H1 (cell line): Measurements from ENCODE around the gene PNPLA1. TPM values are rescaled to one million over a fixed set of nuclear protein-coding genes. Genes with fewer than 3 reads are reported as not detected.

ENCODE experiments used
- CTCF ChIA-PET: fragments of 300-600 bp; sonication (Branson Sonifier 250); formaldehyde crosslinking; loops from one replicate; lab custom pipeline; 2021; ENCODE audit not compliant: partially characterized antibody; lab: Charles Lee
- POLR2A ChIA-PET: fragments of 300-600 bp; sonication (Branson Sonifier 250); formaldehyde crosslinking; loops from one replicate; lab custom pipeline; 2021; ENCODE audit warnings: inconsistent platforms; ENCODE audit not compliant: partially characterized antibody; lab: Charles Lee
- DNase-seq, 2 experiments: peaks; one replicate each; pipeline versions ENCODE4 v3.0.0 to v3.0.0-alpha.2; 2010 to 2022; ENCODE audit warnings: low spot score in 2 of 2, low read depth in 1 of 2, mixed read lengths in 1 of 2
- FAIRE-seq: peaks from 2 replicates; lab custom pipeline; 2011; peaks lifted over from hg19 to GRCh38; lab: Jason Lieb, UNC
- H2AFZ ChIP-seq: 2 replicates; pipeline ENCODE4 v1.8.1; 2012; ENCODE audit warnings: low read length, inconsistent platforms
- H2AK5ac ChIP-seq: 2 replicates; pipeline ENCODE4 v1.6.1; 2013; ENCODE audit warnings: low read depth, low read length
- H2BK120ac ChIP-seq: replicated peaks from 2 replicates; pipeline ENCODE3; 2013; ENCODE audit warnings: low read depth, low read length, inconsistent platforms
- H2BK12ac ChIP-seq: 2 replicates; pipeline ENCODE4 v1.6.1; 2013; ENCODE audit warnings: low read depth, low read length
- H2BK15ac ChIP-seq: 2 replicates; pipeline ENCODE4 v1.6.1; 2013; ENCODE audit warnings: low read length
- H2BK20ac ChIP-seq: 2 replicates; pipeline ENCODE4 v1.6.1; 2013; ENCODE audit warnings: low read length
- H2BK5ac ChIP-seq: 2 replicates; pipeline ENCODE4 v1.6.1; 2013; ENCODE audit warnings: low read depth, low read length
- H3K14ac ChIP-seq: 2 replicates; pipeline ENCODE4 v1.6.1; 2013; ENCODE audit warnings: inconsistent platforms; ENCODE audit not compliant: insufficient read length
- H3K18ac ChIP-seq: 2 replicates; pipeline ENCODE4 v1.6.1; 2013; ENCODE audit warnings: low read length; ENCODE audit errors: extremely low read depth
- H3K23ac ChIP-seq: 2 replicates; pipeline ENCODE4 v1.6.1; 2013; ENCODE audit warnings: inconsistent platforms; ENCODE audit not compliant: insufficient read length
- H3K23me2 ChIP-seq: 2 replicates; pipeline ENCODE4 v1.6.1; 2013; ENCODE audit warnings: low read depth, low read length
- H3K27ac ChIP-seq: 2 replicates; pipeline ENCODE4 v1.6.1; 2011; ENCODE audit warnings: low read depth, low read length, inconsistent platforms
- H3K27me3 ChIP-seq, 4 experiments: replicated peaks in 1 of 4; 1 replicate in 1 of 4; 2 replicates in 3 of 4; pipeline versions ENCODE4 v1.6.1 to v1.8.1; 2011 to 2013; ENCODE audit warnings: low read length in 3 of 4, mild to moderate bottlenecking in 3 of 4, inconsistent platforms in 2 of 4, mixed read lengths in 2 of 4, moderate library complexity in 1 of 4; ENCODE audit not compliant: control insufficient read depth in 3 of 4, insufficient read depth in 3 of 4; ENCODE audit errors: extremely low read depth in 1 of 4
- H3K36me3 ChIP-seq, 4 experiments: 2 replicates each; pipeline versions ENCODE4 v1.6.1 to v1.8.1; 2011 to 2013; ENCODE audit warnings: mild to moderate bottlenecking in 4 of 4, low read length in 3 of 4, moderate library complexity in 2 of 4, control low read depth in 1 of 4, inconsistent platforms in 1 of 4; ENCODE audit not compliant: insufficient read depth in 4 of 4, control insufficient read depth in 2 of 4
- H3K4ac ChIP-seq: replicated peaks from 2 replicates; pipeline ENCODE3; 2013; ENCODE audit warnings: low read length, low read depth, mixed read lengths, inconsistent platforms; ENCODE audit not compliant: insufficient read length
- H3K4me1 ChIP-seq, 4 experiments: replicated peaks in 1 of 4; 1 replicate in 1 of 4; 2 replicates in 3 of 4; pipeline versions ENCODE4 v1.6.1 to v1.8.1; 2011 to 2013; ENCODE audit warnings: low read length in 3 of 4, inconsistent platforms in 2 of 4, mixed read lengths in 1 of 4; ENCODE audit not compliant: insufficient read depth in 4 of 4, control insufficient read depth in 3 of 4
- H3K4me2 ChIP-seq, 2 experiments: 2 replicates each; pipeline versions ENCODE4 v1.6.1 to v1.8.1; 2011 to 2013; ENCODE audit warnings: low read depth in 2 of 2, low read length in 2 of 2, control low read depth in 1 of 2, inconsistent platforms in 1 of 2, mild to moderate bottlenecking in 1 of 2; ENCODE audit not compliant: insufficient read depth in 1 of 2
- H3K4me3 ChIP-seq, 4 experiments: fragments of 200-600, 300-600 bp in 1 of 4; sonication (generic), shearing (Covaris generic), sonication (Bioruptor Twin) in 1 of 4; 2 replicates each; pipeline versions ENCODE4 v1.5.1 to v1.8.1; 2011 to 2016; ENCODE audit warnings: low read length in 4 of 4, low read depth in 3 of 4, control low read depth in 2 of 4, inconsistent platforms in 2 of 4, mild to moderate bottlenecking in 2 of 4, mixed read lengths in 1 of 4, moderate library complexity in 1 of 4; ENCODE audit not compliant: insufficient read depth in 2 of 4; ENCODE audit errors: extremely low read depth in 1 of 4
- H3K56ac ChIP-seq: replicated peaks from 2 replicates; pipeline ENCODE3; 2013; ENCODE audit warnings: low read depth, mild to moderate bottlenecking, mixed read lengths, low read length, inconsistent platforms; ENCODE audit not compliant: insufficient read length
- H3K79me1 ChIP-seq: 2 replicates; pipeline ENCODE4 v1.6.1; 2013; ENCODE audit warnings: low read depth, low read length, control low read depth
- H3K79me2 ChIP-seq, 2 experiments: 2 replicates each; pipeline versions ENCODE4 v1.6.1 to v1.8.1; 2012 to 2013; ENCODE audit warnings: low read length in 2 of 2, mild to moderate bottlenecking in 2 of 2, inconsistent platforms in 1 of 2; ENCODE audit not compliant: insufficient read depth in 2 of 2, control insufficient read depth in 1 of 2
- H3K9ac ChIP-seq, 4 experiments: replicated peaks in 1 of 4; 1 replicate in 1 of 4; 2 replicates in 3 of 4; pipeline versions ENCODE4 v1.6.1 to v1.8.1; 2011 to 2013; ENCODE audit warnings: low read depth in 3 of 4, low read length in 3 of 4, control low read depth in 2 of 4, mild to moderate bottlenecking in 2 of 4, moderate library complexity in 2 of 4, inconsistent platforms in 1 of 4; ENCODE audit errors: extremely low read depth in 1 of 4
- H3K9me3 ChIP-seq, 2 experiments: 2 replicates each; pipeline versions ENCODE4 v1.6.1 to v1.8.1; 2012 to 2013; ENCODE audit warnings: mild to moderate bottlenecking in 2 of 2, moderate library complexity in 2 of 2, control low read depth in 1 of 2, inconsistent platforms in 1 of 2, low read depth in 1 of 2, low read length in 1 of 2, mixed read lengths in 1 of 2; ENCODE audit not compliant: insufficient read depth in 2 of 2
- H4K20me1 ChIP-seq, 2 experiments: replicated peaks in 1 of 2; 2 replicates each; pipeline versions ENCODE3 to v1.8.1; 2011 to 2013; ENCODE audit warnings: inconsistent platforms in 2 of 2, low read length in 2 of 2, mild to moderate bottlenecking in 1 of 2; ENCODE audit not compliant: insufficient read depth in 2 of 2, control insufficient read depth in 1 of 2
- H4K5ac ChIP-seq: 2 replicates; pipeline ENCODE4 v1.6.1; 2013; ENCODE audit warnings: low read length, low read depth, mixed read lengths, inconsistent platforms; ENCODE audit not compliant: insufficient read length
- H4K8ac ChIP-seq: 2 replicates; pipeline ENCODE4 v1.8.0; 2013; ENCODE audit warnings: mild to moderate bottlenecking, moderate library complexity, low read length, inconsistent platforms; ENCODE audit not compliant: insufficient read depth; ENCODE audit errors: extremely low read depth
- H4K91ac ChIP-seq: replicated peaks from 2 replicates; pipeline ENCODE3; 2013; ENCODE audit warnings: low read length, mixed read lengths, inconsistent platforms; ENCODE audit not compliant: insufficient read length
- BRCA1 ChIP-seq: IDR thresholded peaks from 2 replicates; pipeline ENCODE4 v1.6.1; 2012; ENCODE audit warnings: low read depth, low read length, improper control_type of control experiment
- CBX5 ChIP-seq: fragments of 300-800, 300-1000 bp; sonication (generic); IDR thresholded peaks from 2 replicates; pipeline ENCODE4 v1.7.1; 2016; ENCODE audit warnings: antibody characterized with exemption, low read length, low read depth
- CEBPB ChIP-seq: IDR thresholded peaks from 2 replicates; pipeline ENCODE4 v1.6.1; 2012; ENCODE audit warnings: low read depth, low read length
- CREB1 ChIP-seq: IDR thresholded peaks from 2 replicates; pipeline ENCODE4 v1.6.1; 2012; ENCODE audit warnings: inconsistent platforms
- EP300 ChIP-seq, 2 experiments: IDR thresholded peaks; 1 replicate in 1 of 2; 2 replicates in 1 of 2; pipeline ENCODE4 v1.6.1; 2011 to 2012; ENCODE audit warnings: low read depth in 2 of 2, low read length in 2 of 2, mild to moderate bottlenecking in 2 of 2, borderline replicate concordance in 1 of 2, inconsistent platforms in 1 of 2, moderate library complexity in 1 of 2
- HDAC6 ChIP-seq: IDR thresholded peaks from one replicate; pipeline ENCODE4 v1.7.1; 2012; ENCODE audit warnings: low read depth, mild to moderate bottlenecking, inconsistent platforms, low read length, moderate library complexity
- JUN ChIP-seq: IDR thresholded peaks from 2 replicates; pipeline ENCODE4 v1.6.1; 2011; ENCODE audit warnings: low read depth, mild to moderate bottlenecking, improper control_type of control experiment, low read length
- JUND ChIP-seq: IDR thresholded peaks from 2 replicates; pipeline ENCODE4 v1.6.1; 2011; ENCODE audit warnings: mild to moderate bottlenecking, improper control_type of control experiment, low read length
- KDM4A ChIP-seq: IDR thresholded peaks from one replicate; pipeline ENCODE4 v1.7.1; 2012; ENCODE audit warnings: low read depth, mild to moderate bottlenecking, moderate library complexity, low read length, inconsistent platforms; ENCODE audit not compliant: severe bottlenecking
- POLR2AphosphoS5 ChIP-seq: IDR thresholded peaks from 2 replicates; pipeline ENCODE4 v1.6.1; 2011; ENCODE audit warnings: low read depth, low read length
- SUZ12 ChIP-seq: fragments of 200-600 bp; sonication (generic); IDR thresholded peaks from 2 replicates; pipeline ENCODE4 v1.6.1; 2012; ENCODE audit warnings: mild to moderate bottlenecking, inconsistent platforms, low read length, moderate library complexity, mixed read lengths
- TAF7 ChIP-seq: optimal IDR thresholded peaks from 2 replicates; pipeline ENCODE3; 2011; ENCODE audit warnings: low read depth, mild to moderate bottlenecking, inconsistent platforms, low read length, moderate library complexity, borderline replicate concordance
- WGBS, 2 experiments: shearing (Covaris generic) in 1 of 2; methylation state at CpG; one replicate each; pipeline versions ENCODE4 v1.1.6 to v1.1.7; 2013 to 2015; ENCODE audit warnings: low lambda C conversion rate in 2 of 2, mixed read lengths in 2 of 2, inconsistent platforms in 1 of 2, low coverage in 1 of 2, missing lambda C conversion rate in 1 of 2; ENCODE audit not compliant: insufficient replicate concordance in 2 of 2, insufficient coverage in 1 of 2, insufficient read length in 1 of 2; ENCODE audit errors: extremely low coverage in 1 of 2, missing lambda C conversion rate in 1 of 2; 5-methylcytosine and 5-hydroxymethylcytosine counted together
- polyA plus RNA-seq, 7 experiments: library from polyadenylated mRNA; depleted of rRNA in 3 of 7; stranded (reverse) in 5 of 7; unstranded in 2 of 7; fragments of >200 nt in 5 of 7; fragments of 200-250 nt in 2 of 7; gene quantifications; 1 replicate in 5 of 7; 2 replicates in 1 of 7; 4 replicates in 1 of 7; pipeline versions ENCODE4 v1.2.1 to v1.2.3, GENCODE V29; 2011 to 2013; ENCODE audit warnings: missing spikeins in 2 of 7, mixed read lengths in 2 of 7
- total RNA-seq: library from RNA; stranded (reverse); fragmentation: NEBNext Ultra II Directional; extraction: Animal tissue kit (Norgen Biotek cat#: 25700); gene quantifications from 2 replicates; pipeline ENCODE4 v1.2.1, GENCODE V29; 2021
- TF ChIP-seq, protein P1 (sequence below): IDR thresholded peaks from 2 replicates; pipeline ENCODE4 v1.6.1; 2012; ENCODE audit warnings: low read length, inconsistent platforms

The PNPLA1 gene
- total and polyA plus RNA-seq, 2 of the 8 experiments (the other 6 are each of a cell fraction or from before 2014, with no cell fraction given), result not detected

DNA sequence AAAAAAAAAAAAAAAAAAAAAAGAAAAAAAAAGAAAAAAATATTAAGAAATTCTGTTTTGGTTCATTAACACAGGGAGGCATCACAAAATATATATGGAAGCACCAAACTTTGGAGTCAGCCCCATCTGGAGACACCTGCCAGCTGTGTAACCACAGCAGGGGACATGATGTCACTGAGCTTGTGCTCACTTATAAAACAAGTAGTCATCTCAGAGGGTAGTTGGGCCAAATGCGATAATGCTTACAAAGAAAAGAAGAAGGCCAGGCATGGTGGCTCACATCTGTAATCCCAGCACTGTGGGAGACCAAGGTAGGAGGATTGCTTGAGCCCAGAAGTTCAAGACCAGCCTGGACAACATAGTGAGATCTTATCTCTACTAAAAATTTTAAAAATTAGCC, 68.0 kb downstream of the PNPLA1 start:
- Histone ChIP-seq H2BK120ac (no peak overlapping the region), H3K56ac (no peak overlapping the region), H3K27ac (no peak overlapping the region), H3K36me3 (no peaks in the 10 kb centered on the region), H3K18ac (no peak overlapping the region), H2BK5ac (no peak overlapping the region), H3K23ac (no peak overlapping the region), H3K4me2 (no peak overlapping the region), H2AK5ac (no peak overlapping the region), H3K79me1 (no peaks in the 10 kb centered on the region), H2BK20ac (no peak overlapping the region), H3K27me3 (peaks cover 0 to 9% (median 4%) of the 10 kb centered on the region in 4 experiments; a peak in 3 of 7 replicates), H3K4me1 (peaks cover 0 to 5% (median 2%) of the 10 kb centered on the region in 4 experiments; a peak in 4 of 7 replicates), H3K4me3 (no peak overlapping the region), H3K79me2 (no peaks in the 10 kb centered on the region), H4K20me1 (no peaks in the 10 kb centered on the region), H4K5ac (no peak overlapping the region), H3K9ac (no peak overlapping the region), H2BK12ac (no peak overlapping the region), H2AFZ (no peak overlapping the region), H3K9me3 (no peaks in the 10 kb centered on the region), H3K23me2 (peaks cover 3% of the 10 kb centered on the region; the same call in 1 of the 2 replicates), H2BK15ac (no peak overlapping the region), H4K91ac (no peak overlapping the region), H3K14ac (no peak overlapping the region), H4K8ac (no peak overlapping the region), H3K4ac (no peak overlapping the region)
- TF ChIP-seq EP300 (IDR thresholded peaks at IDR 0.05; ENCODE audit: borderline replicate concordance in 1 of 2, low read depth in 2 of 2, low read length in 2 of 2) (no peak), JUND (no peak), BRCA1 (no peak), HDAC6 (no peak), JUN (no peak), POLR2AphosphoS5 (no peak), CBX5 (no peak), SUZ12 (no peak), KDM4A (no peak), TAF7 (no peak), CEBPB (no peak), CREB1 (no peak)
- TF ChIP-seq, protein P1, sequence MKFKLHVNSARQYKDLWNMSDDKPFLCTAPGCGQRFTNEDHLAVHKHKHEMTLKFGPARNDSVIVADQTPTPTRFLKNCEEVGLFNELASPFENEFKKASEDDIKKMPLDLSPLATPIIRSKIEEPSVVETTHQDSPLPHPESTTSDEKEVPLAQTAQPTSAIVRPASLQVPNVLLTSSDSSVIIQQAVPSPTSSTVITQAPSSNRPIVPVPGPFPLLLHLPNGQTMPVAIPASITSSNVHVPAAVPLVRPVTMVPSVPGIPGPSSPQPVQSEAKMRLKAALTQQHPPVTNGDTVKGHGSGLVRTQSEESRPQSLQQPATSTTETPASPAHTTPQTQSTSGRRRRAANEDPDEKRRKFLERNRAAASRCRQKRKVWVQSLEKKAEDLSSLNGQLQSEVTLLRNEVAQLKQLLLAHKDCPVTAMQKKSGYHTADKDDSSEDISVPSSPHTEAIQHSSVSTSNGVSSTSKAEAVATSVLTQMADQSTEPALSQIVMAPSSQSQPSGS, result no peak
- CTCF ChIA-PET, result interaction anchor here (1.0 to 1.3 kb wide), 2 partner anchors 36 to 47 kb away, joined by 3 to 4 read pairs; no protein-coding TSS in a partner anchor
- WGBS, 2 experiments, result 100% methylated on average over 1 of the region's 1 CpG; no CpG with 5 or more reads in 1 of the 2 experiments
- DNase-seq (no peak), FAIRE-seq (no peak)
- POLR2A ChIA-PET, result no interaction called here
